GM19193 (cell line): ENCODE results near the gene SLC22A16.

ENCODE experiments used
- POLR2A ChIP-seq: IDR thresholded peaks from 4 replicates; pipeline ENCODE4 v1.6.1; 2011; ENCODE audit not compliant: insufficient read depth, insufficient read length; ENCODE audit errors: extremely low read depth

Gene SLC22A16, protein sequence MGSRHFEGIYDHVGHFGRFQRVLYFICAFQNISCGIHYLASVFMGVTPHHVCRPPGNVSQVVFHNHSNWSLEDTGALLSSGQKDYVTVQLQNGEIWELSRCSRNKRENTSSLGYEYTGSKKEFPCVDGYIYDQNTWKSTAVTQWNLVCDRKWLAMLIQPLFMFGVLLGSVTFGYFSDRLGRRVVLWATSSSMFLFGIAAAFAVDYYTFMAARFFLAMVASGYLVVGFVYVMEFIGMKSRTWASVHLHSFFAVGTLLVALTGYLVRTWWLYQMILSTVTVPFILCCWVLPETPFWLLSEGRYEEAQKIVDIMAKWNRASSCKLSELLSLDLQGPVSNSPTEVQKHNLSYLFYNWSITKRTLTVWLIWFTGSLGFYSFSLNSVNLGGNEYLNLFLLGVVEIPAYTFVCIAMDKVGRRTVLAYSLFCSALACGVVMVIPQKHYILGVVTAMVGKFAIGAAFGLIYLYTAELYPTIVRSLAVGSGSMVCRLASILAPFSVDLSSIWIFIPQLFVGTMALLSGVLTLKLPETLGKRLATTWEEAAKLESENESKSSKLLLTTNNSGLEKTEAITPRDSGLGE

DNA sequence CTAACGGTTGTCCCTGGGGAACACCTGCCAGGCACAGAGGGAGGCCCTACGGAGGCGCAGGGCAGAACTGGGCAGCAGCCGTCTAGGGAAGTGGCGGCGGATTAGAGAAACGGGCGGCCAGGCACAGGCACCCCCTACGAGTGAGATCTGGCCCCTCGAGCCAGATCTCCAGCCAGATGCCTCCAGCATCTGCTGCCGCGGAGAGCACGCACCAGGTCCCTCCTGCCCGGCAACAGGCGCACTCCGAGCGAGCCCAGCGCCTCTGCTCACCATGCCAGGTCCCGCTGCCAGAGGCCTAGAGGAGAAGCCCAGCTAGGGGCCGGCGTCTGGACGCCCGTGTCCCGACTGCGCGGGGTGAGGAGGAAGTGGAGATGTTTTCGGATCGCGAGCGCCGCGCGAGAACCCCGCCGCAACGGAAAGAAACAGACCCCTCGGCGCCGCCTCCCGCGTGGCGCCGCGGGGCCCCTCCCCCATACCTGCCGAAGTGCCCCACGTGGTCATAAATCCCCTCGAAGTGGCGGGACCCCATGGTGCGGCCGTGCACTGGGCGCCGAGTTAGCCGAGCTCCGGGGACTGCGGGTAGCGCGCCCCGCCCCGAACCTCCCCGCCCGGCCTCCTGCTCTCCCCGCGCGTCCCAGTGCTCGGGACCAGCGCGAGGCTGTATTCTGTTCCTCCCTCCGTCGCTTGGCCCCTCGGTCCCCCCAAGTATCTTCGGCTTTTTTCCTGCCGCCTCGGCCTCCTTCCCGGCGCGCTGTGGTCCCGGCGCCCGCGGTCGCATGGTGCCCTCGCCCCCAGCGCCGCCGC, at the start of gene SLC22A16:
Gene SLC22A16, minus strand, starts transcription at position 568 of the 804 bp plus-strand sequence. Its CDS starts 39 bp downstream, at position 529.
- no peak for TF ChIP-seq POLR2A

DNA sequence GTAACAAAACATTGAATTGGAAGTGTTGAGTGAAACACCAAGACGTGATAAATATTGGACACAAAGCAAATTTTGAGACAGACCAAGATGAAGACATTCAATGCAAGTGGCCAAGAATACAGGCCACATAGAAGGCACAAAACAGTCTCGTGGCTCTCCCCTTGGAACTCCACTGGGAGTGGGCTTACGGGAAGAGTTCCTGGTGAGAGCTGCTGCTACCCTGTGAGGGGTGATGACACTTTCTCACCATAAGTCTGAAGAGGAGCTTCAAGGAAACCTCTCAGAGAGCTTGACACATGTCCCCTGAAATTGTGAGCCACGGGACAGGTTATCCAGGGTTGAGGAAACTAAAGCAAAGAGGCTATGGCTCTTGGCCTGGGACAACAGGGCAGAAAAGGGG, 48.6 kb upstream of the SLC22A16 start:
- TF ChIP-seq POLR2A: no peak

DNA sequence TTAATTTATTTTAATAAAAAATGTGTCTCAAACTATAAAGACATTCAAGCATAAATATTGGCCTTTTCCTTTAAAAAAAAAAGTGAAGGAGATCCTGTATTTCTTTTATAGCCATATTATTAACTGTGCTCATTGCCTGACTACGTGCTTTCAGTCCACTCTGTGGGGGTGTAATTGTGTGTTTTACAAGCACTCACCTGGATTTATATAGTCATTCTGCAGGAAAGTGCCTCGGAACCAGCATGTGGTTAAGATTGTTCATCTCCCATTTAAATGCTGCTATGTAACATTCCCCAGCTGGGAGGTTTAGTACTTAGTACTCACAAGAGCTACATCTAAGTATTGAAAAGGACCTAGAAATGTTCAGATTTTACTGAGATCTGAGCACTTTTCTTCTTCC, 47.9 kb upstream of the SLC22A16 start:
- no peak for TF ChIP-seq POLR2A

DNA sequence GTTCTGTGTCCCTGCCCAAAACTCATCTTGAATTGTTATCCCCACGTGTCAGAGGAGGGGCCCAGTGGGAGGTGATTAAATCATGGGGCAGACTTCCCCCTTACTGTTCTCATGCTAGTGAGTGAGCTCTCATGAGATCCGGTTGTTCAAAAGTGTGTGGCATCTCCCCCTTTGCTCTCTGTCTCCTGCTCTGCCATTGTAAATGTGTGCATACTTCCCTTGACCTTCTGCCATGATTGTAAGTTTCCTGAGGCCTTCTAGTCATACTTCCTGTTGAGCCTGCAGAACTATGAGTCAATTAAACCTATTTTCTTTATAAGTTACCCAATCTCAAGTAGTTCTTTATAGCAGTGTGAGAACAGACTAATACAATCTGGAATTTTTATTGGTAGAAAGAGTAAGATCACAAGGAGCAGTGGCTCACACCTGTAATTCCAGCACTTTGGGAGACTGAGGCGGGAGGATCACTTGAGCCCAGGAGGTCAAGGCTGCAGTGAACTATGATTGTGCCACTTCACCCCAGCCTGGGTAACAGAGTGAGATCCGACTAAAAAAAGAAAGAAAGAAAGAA, 47.1 kb upstream of the SLC22A16 start:
- TF ChIP-seq POLR2A: no peak

DNA sequence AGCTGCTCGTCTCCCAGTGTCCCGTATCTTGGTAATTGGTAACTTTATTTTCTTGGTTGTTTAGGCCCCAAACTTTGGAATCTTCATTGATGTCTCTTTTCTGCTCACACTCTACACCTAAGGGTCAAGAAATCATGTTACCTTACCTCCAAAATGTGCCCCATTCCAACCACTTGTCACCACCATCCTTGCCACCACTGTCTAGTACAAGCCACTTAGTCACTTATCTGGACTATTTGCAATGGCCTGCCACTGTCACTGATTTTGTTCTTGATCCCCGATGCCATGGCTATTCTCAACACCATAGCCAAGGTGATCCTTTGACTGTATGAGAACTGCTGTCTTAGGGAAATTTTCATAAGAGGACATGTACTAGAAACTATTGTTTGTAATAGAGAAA, 46.0 kb upstream of the SLC22A16 start:
- no peak for TF ChIP-seq POLR2A

DNA sequence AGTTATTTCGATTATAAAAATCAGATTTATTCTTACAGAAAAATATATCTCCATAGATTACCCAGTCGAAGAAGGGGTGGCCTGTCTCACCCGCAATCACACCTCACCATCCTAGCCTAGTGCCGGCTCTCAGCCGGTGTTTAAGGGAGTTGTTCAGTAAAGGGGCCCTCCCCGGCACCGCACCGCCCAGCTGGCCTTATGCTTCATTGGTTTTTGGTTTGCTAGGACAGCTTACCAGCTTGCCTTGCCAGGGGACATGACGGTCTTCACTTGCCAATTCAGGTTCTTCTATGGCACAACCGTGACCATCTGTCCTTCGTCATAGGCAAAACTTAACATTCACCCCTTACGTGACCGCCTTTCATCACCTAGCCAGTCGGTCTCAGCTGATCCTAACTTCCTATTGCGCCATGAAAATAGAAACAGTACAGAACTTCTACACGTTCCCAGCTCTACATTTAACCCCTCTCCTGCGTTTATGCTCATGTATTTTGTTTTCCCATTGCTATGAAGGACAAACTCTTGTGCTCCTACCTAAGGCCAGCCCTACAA, 44.7 kb upstream of the SLC22A16 start:
- TF ChIP-seq POLR2A: no peak

DNA sequence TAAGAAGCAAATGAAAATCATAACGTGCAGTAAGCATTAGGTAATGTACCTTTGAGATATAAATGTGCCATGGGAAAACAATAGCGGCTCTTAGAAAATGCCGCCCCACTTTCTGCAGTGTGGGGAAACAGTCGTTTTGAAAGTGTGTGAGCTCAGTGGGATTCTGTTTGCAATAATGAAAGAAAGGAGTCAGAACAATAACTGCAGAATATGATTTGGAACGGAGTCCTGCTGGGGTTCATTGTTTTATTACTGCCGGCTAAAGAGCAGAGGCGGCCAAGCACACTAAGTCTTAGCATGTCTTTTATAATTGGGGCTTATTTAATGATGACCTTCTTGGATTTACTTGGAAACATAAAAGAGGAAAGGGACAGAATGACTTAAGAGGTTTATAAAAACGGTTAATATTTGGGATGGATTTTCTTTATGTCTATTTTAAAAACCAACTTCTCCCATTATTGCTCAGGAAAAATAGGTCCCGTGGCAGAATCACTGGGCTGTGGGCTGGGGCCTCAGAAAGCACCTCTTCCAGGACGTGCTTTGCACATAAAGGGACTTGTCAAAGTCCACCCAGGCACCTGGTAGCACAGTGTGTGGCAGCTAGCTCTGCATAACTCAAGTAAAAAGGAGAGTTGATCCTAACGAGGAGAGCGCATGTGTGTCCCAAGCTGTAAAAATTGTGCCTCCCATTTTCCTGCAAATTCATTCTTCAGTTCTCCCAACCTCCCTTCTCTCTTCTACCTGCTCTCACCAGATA, 44.0 kb upstream of the SLC22A16 start:
- no peak for TF ChIP-seq POLR2A

DNA sequence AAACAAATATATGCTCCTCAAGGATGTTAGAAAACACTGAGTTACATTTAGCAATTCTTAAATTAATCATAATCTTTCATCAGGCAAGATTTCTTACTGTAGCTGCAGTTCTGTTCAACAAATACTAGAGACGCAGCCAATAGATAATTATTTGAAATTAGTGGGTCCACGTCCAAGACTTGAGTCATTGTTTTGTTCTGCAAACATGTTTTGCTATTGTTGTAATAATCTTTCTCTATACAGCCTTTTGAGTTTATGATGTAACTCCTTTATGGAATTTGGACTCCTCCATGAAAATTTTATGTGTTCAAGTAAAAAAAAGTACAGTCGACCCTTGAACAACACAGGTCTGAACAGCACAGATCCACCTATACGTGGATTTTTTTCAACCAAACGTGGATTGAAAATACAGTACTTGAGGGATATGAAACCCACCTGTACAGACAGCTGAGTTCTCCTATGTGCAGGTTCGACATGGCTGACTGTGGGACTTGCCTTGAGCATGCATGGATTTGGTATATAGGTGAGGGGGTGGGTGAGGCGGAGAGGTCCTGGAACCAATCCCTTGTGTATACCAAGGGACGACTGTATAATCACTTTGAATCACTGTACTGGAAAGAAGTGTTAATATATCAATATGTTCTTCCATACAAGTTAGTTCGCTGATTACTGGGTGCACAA, 41.3 kb upstream of the SLC22A16 start:
- no peak for TF ChIP-seq POLR2A

DNA sequence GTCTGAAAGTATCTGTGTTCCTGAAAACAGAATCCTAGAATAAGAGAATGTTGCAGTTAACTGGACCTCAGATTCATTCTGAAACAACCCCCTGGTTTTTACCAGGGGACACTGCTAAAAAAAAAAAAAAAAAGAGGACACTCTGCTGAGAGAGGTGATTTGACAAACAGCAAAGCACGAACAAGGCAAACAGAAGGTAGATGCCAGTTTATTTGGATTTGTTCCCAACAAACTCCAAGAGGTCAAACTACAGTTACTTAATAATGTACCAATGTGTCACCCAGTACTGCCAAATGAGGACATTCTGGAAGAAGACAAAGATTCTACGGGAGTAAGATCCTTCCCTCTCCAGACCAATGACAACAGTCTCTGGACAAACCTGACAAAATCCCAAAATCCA, 40.6 kb upstream of the SLC22A16 start:
- TF ChIP-seq POLR2A: no peak

DNA sequence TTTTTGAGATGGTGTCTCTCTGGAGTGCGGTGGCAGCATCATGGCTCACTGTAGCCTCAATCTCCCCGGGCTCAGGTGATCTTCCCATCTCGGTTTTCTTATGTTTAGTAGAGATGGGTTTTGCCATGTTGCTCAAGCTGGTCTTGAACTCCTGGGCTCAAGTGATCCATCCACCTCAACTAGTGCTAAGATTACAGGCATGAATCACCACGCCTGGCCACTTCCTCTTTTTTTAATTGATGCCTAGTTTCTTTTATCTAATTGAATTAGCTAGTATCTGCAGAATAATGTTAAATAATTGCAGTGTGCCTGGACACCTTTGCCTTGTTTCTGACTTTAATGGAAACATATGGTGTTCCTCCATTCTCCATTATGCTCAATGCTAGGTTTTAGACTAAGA, 38.4 kb upstream of the SLC22A16 start:
- TF ChIP-seq POLR2A: no peak

DNA sequence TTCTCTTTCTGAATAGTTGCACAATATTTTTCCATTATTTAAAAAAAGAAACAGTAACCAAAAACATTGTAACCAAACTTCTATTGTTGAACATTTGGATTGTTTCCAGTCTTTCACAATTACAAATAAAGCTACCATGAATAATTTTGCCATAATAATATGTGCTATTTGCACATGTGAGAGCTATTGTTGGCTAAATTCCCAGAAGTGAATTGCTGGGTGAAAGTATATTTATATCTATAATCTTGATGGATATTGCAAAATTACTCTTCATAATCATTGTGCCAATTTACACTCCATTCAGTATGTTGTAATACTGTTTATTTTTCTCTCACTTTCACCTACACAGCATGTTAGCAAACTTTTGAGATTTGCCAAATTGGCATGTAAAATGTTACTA, 36.6 kb upstream of the SLC22A16 start:
- TF ChIP-seq POLR2A: no peak

DNA sequence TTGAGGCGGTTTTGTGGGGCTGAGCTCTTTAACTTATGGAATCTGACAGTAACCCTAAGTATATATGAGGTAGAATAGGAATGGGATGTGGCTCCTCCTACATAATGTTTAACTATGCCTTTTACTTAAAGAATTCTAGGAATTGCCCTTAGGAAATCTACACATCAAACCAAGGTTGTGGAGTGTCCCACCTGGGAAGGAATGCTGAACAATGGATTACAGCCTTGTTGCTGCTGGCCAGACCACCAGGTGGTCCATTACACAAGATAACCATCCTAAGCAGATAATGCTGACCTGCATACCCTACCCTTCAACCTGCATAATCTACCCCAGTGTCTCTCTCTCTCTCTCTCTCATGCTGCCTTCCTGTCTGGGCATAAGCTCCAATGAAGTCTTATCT, 35.0 kb upstream of the SLC22A16 start:
- TF ChIP-seq POLR2A: no peak

DNA sequence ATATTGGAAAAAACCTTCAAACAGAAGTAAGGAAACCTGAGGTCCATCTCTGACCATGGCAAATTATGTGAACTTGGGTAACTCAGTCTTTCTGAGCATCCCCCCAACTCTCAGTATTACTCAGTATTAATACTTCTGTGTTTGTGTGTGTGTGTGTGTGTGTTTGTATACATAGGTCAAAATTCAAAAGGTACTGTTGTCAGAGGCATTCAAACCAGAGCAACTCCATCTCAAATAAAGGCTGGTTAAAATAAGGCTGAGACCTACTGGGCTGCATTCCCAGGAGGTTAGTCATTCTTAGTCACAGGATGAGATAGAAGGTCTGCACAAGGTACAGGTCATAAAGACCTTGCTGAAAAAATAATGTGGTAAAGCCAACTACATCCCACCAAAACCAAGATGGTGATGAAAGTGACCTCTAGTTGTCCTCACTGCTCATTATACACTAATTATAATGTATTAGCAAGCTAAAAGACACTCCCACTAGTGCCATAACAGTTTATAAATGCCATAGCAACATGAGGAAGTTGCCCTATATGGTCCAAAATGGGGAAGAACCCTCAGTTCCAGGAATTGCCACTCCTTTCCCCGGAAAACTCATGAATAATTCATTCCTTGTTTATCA, 33.3 kb upstream of the SLC22A16 start:
- TF ChIP-seq POLR2A: no peak
